ENCODE results near the gene RGS11.
"Not testable (repeated sequence)": the region's sequence is repeated elsewhere in the genome, so short reads cannot be mapped to it uniquely, and the experiment has no call there.

The RGS11 gene

DNA sequence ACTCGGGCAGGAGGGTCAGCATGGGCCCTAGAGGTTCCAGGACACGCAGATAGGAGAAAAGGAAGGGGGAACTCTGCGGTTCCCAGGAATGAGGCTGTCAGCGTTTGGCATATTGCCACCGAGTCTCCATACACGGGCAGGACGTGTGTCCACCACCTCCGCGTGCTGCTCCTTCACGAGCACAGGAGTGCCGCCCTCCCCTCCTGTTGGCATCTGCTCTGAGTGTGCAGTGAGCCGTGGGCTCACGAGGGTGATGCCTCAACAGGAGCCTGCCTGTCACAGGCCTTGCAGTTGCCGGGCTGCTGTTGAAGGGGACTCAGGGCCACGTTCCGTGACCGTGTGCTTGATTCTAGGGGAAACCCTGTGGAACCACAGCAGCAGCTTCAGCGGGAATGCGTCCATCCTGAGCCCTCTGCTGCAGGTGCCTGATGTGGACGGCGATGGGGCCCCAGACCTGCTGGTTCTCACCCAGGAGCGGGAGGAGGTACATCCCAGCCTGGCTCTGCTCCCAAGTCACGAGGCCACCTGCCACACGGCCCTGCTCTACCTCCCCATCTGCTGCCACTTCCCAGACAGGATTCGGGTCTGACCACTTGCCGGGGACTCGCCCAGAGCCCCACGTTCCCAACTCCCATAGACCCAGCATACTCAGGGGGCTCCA, 14.6 kb downstream of the RGS11 start:
- DNase-seq, result no peak

- no peak for DNase-seq
These were observed 15.4 kb downstream of the RGS11 start for GRCh38 chr16:260326-260725.

DNA sequence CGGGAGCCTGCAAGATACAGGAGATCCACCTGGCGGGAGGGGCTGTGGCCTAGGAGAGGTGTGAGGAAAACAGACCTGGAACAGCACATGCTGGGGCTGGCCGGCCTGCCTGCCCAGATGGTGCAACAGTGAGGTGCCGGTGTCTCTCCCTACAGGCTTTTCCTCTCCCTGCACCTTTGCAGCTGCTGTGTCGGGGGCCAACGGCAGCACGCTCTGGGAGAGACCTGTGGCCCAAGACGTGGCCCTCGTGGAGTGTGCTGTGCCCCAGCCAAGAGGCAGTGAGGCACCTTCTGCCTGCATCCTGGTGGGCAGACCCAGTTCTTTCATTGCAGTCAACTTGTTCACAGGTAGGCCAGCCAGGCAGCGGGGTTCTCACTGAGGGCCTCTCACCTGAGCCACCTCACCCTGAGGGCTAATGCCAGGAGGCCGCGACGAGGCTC, 15.9 kb downstream of the RGS11 start:
- no peak for DNase-seq

- no peak for DNase-seq
These were observed 16.5 kb downstream of the RGS11 start for GRCh38 chr16:259226-259625.

DNA sequence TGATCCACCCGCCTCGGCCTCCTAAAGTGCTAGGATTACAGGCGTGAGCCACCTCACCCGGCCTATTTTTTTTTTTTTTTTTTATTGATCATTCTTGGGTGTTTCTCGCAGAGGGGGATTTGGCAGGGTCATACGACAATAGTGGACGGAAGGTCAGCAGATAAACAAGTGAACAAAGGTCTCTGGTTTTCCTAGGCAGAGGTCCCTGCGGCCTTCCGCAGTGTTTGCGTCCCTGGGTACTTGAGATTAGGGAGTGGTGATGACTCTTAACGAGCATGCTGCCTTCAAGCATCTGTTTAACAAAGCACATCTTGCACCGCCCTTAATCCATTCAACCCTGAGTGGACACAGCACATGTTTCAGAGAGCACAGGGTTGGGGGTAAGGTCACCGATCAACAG, 17.7 kb downstream of the RGS11 start:
- not testable (repeated sequence) for DNase-seq

- no peak for DNase-seq
These were observed 20.6 kb downstream of the RGS11 start for GRCh38 chr16:255183-255582.

DNA sequence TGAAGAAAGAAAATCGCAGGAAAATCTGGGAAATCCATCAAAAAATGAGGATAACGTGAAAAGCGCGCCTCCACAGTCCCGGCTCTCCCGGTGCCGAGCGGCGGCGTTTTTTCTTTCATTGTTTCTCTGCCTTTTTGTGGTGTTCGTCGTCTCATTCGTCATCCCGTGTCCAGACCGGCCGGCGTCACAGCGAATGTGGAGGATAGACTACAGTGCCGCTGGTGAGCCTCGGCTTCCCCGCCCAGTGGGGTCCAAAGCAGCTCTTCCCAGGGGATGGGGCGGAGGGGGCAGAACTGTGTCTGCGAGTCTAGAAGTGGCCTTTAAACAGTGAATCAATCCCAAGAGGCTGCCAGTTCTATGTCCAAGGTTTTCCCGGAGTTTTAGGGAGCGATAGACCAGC, 21.3 kb downstream of the RGS11 start:
- no peak for DNase-seq

- DNase-seq, result no peak
These were observed 21.9 kb downstream of the RGS11 start for GRCh38 chr16:253833-254232.

- no peak for DNase-seq
These were observed 23.1 kb downstream of the RGS11 start for GRCh38 chr16:252366-253337.

DNA sequence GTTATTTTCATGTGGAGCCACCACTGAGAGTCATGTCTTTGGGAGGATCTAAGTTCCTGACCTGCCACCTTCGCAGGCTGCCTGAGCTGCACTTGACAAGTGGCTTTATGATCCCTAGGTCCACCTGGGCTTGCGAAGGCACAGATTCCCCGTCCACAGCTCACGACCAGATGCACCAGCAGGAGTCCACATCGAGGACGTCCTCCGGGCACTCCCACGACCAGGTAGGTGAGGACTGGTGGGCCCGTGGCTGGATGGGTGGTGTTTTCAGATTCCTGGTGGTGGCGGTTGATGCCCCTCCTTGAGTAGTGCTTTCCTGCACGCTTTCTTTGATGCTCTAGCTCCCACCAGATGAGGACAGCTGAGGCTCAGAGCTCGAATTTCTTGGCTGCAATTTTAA, 26.3 kb downstream of the RGS11 start:
- DNase-seq, result no peak

GRCh38 chr16:247027-247426, 28.7 kb downstream of the RGS11 start:
- DNase-seq, result no peak

DNA sequence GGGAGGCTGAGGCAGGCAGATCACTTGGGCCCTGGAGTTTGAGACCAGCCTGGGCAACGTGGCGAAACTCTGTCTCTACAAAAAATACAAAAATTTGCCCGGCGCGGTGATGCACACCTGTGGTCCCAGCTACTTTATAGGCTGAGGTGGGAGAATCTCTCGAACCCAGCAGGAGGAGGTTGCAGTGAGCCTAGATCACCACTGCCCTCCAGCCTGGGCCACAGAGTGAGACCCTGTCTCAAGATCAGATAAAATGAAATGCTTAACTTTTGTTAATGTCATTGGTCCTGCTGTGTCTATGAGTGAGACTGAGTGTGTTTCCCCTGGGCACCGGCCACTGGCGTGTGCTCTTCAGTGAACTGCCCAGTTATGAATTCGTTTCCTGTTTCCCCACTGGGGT, 30.6 kb downstream of the RGS11 start:
- no peak for DNase-seq

DNA sequence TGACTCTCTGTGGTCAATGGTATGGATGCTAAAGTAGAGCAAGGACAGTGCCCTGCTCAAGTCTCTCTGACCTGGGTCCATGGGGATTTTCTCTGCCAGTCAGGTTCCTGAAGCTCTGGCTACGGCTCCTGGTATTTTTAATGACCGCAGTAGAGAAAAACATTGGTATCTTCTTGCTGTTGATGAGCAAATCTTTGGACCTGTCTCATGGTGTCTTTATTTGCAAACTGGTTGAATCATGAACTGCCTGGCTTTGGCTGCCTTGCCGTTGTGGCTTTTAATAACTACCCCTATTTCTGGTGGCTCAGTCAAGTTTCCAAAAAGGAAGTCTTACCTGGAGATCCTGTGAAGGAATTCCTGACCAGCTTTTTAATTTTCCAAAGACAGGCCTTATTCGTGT, 32.4 kb downstream of the RGS11 start:
- no peak for DNase-seq

DNA sequence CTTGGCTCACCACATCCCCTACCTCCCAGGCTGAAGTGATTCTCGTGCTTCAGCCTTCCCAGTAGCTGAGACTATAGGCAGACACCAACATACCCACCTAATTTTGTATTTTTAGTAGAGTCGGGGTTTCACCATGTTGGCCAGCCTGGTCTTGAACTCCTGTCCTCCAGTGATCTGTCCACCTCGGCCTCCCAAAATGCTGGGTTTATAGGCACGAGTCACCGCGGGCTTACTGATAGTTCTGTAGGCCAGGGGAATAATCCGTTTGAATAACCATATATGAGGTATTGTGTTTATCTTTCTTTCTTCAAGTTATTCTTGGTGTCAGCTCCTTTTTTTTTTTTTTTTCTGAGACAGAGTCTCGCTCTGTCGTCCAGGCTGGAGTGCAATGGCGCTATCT, 33.5 kb downstream of the RGS11 start:
- no peak for DNase-seq

DNA sequence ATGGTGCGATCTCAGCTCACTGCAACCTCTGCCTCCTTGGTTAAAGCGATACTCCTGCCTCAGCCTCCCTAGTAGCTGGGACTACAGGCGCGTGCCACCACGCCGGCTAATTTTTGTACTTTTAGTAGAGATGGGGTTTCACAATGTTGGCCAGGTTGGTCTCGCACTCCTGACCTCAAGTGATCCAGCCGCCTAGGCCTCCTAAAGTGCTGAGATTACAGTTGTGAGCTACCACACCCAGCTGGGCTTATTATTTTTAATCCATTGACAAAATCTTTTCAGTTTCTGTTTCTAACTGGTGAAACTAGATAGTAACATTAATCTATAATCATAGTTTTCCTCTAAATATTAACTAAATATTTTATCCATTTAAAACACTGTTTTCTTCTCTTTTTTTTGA, 35.2 kb downstream of the RGS11 start:
- no peak for DNase-seq

DNA sequence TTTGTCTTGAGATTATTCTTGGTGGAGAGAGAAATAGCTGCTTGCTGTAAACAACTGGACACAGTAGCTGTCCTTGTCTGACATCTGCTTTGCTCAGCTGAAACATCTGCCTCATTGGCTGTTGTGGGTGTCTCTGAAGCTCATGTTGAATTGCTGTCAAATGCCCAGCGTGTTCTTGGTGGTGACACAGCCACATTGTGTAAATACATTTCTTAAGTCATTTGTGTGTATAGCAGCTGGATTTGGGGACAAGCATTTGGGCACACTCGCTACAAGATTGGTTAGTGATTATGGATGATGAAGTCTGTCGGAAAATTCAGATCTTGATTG, 35.8 kb downstream of the RGS11 start:
- no peak for DNase-seq

GRCh38 chr16:234468-235305, 41.1 kb downstream of the RGS11 start, which contains the start of gene FAM234A:
TSS of gene FAM234A (plus strand) at chr16:234821. CDS start at chr16:254414, 19,593 bp downstream.
- no peak for DNase-seq

- no peak for DNase-seq
These were observed 44.8 kb downstream of the RGS11 start for GRCh38 chr16:230949-231348.

GRCh38 chr16:230351-230750, 45.4 kb downstream of the RGS11 start:
- DNase-seq, result not testable (repeated sequence)

DNA sequence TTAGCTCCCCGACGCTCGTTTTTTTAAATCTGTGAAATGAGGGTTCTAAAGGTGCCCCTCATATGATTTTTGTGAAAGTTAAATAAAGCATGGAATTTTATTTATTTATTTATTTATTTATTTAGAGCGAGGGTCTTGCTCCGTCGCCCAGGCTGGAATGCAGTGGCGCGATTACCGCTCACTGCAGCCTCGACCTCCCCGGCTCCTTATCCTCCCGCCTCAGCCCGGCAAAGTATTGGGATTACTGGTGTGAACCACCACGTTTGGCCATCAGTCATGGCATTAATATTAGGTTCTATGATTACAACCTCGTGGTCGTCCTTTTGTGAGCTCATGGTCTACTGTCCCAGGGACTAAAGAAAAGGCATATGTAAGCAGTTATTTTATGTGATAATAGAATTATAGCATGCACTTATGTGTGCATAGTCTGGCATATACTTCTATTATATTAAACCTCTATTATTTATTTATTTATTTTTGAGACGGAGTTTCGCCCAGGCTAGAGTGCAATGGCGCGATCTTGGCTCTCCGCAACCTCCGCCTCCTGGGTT, 45.9 kb downstream of the RGS11 start:
- DNase-seq, result no peak

- peak; percentile 47 for DNase-seq
These were observed 46.7 kb downstream of the RGS11 start, which contains the start of gene LUC7L for GRCh38 chr16:228852-229730. TSS of gene LUC7L (minus strand) at chr16:229449. CDS start at chr16:229339, 110 bp downstream.
